ENCODE measurements around the gene CUL3. TPM values are rescaled to one million over a fixed set of nuclear protein-coding genes. Genes with fewer than 3 reads are reported as not detected.
A peak's percentile ranks its signal among the peaks of the same experiment; 100 is the strongest.

CUL3 gene
- total RNA-seq, 1 donor from 2014 or later = 95.5 TPM

DNA sequence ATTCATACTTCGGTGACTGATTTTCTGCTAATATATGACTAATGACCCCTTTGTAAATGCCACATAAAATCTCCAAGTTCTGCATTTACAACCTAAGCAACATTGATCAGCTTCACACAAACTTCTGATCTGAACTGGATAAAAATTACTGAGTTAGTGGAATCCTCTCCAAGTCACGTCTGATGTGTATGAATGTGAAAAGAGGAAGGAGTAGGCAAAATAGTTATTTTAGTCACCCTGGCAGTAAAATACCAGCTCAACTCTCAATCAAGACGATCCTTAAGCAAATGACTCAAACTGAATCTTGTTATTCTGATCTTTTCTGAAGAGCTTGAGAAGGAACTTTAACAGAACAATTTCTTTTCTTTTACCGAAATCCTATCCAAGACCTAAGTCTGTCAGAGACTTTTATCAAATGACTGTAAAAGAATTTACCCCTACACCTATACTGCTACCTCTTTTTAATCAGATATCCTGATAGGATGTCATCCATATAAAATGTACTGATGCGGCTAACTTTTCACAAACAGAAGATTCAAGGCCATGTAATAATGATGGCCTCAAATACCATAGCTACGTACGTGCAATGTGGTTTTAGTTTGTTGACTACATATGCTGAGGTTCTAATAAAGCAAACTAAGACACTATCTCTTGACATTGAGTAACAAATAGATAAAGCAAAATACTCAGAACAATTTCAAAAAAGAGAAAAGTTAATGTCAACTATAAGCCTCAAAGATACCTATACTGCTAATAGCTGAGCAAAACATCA, 23.7 kb downstream of the CUL3 start:
- Mint-ChIP-seq H3K27ac (ENCODE audit: unreplicated experiment) (no peak overlapping the region), H3K4me3 (ENCODE audit: unreplicated experiment) (no peak overlapping the region), H3K4me1 (ENCODE audit: low read depth, unreplicated experiment) (peaks cover 6% of the 10 kb centered on the region), H3K36me3 (ENCODE audit: low read depth, unreplicated experiment) (peaks cover 8% of the 10 kb centered on the region), H3K9me3 (ENCODE audit: unreplicated experiment) (no peaks in the 10 kb centered on the region), H3K27me3 (ENCODE audit: low read depth, unreplicated experiment) (no peaks in the 10 kb centered on the region)
- no peaks in the 10 kb centered on the region for H3K36me3 ChIP-seq (ENCODE audit: insufficient read depth, low read length)
- H3K4me1 ChIP-seq (ENCODE audit: insufficient read depth, low read length) = no peaks in the 10 kb centered on the region
- no peak overlapping the region for H3K4me2 ChIP-seq (ENCODE audit: low read length)
- no peaks in the 10 kb centered on the region for H3K9me3 ChIP-seq (ENCODE audit: insufficient read depth, low read depth, low read length)
- DNase-seq (ENCODE audit: low read depth) (no peak), FAIRE-seq (peak; percentile 54)
- H3K4me3 ChIP-seq (ENCODE audit: insufficient read depth, low read depth, low read length) = no peak overlapping the region
- peaks cover 84% of the 10 kb centered on the region for H4K20me1 ChIP-seq (ENCODE audit: insufficient read depth, low read length)
- no peak overlapping the region for H3K27ac ChIP-seq (ENCODE audit: low read depth, low read length)
- no peak overlapping the region for H2AFZ ChIP-seq (ENCODE audit: low read depth, low read length)
- peaks cover 99% of the 10 kb centered on the region for H3K79me2 ChIP-seq (ENCODE audit: insufficient read depth, low read length)
- H3K9ac ChIP-seq (ENCODE audit: low read length) = no peak overlapping the region
- TF ChIP-seq, protein P1, sequence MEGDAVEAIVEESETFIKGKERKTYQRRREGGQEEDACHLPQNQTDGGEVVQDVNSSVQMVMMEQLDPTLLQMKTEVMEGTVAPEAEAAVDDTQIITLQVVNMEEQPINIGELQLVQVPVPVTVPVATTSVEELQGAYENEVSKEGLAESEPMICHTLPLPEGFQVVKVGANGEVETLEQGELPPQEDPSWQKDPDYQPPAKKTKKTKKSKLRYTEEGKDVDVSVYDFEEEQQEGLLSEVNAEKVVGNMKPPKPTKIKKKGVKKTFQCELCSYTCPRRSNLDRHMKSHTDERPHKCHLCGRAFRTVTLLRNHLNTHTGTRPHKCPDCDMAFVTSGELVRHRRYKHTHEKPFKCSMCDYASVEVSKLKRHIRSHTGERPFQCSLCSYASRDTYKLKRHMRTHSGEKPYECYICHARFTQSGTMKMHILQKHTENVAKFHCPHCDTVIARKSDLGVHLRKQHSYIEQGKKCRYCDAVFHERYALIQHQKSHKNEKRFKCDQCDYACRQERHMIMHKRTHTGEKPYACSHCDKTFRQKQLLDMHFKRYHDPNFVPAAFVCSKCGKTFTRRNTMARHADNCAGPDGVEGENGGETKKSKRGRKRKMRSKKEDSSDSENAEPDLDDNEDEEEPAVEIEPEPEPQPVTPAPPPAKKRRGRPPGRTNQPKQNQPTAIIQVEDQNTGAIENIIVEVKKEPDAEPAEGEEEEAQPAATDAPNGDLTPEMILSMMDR (IDR thresholded peaks at IDR 0.05; ENCODE audit: insufficient read depth, low read depth, low read length) = no peak
- TF ChIP-seq EZH2 (IDR thresholded peaks at IDR 0.05; ENCODE audit: insufficient read depth, low read length) = no peak
- no peaks in the 10 kb centered on the region for H3K27me3 ChIP-seq (ENCODE audit: insufficient read depth, low read length)

DNA sequence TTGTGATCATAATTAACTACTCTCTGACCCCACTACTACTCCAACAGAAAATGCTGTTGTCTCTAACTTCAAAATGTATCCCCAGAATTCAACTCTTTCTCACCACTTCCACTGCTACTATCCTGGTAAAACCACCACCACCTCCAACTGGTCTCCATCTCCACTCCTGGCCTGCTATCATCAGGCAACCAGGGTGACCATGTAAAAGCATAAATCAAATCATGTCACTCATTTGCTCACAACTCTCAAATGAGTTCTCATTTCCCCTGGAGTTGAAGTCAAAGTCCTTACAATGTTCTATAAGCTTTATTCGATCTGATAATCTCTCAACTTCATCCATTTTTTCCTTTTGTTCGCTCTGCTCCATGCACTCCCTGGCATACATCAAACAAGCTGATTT, 24.6 kb downstream of the CUL3 start:
- H3K9me3 Mint-ChIP-seq (ENCODE audit: unreplicated experiment) = no peaks in the 10 kb centered on the region
- no peak overlapping the region for H3K4me3 ChIP-seq (ENCODE audit: insufficient read depth, low read depth, low read length)
- TF ChIP-seq EZH2 (IDR thresholded peaks at IDR 0.05; ENCODE audit: insufficient read depth, low read length) = no peak
- TF ChIP-seq, protein P1 (IDR thresholded peaks at IDR 0.05; ENCODE audit: insufficient read depth, low read depth, low read length) = no peak
- H3K27me3 ChIP-seq (ENCODE audit: insufficient read depth, low read length) = no peaks in the 10 kb centered on the region
- H3K4me3 Mint-ChIP-seq (ENCODE audit: unreplicated experiment) = no peak overlapping the region
- peaks cover 99% of the 10 kb centered on the region for H3K79me2 ChIP-seq (ENCODE audit: insufficient read depth, low read length)
- no peaks in the 10 kb centered on the region for H3K36me3 ChIP-seq (ENCODE audit: insufficient read depth, low read length)
- peaks cover 2% of the 10 kb centered on the region for H3K36me3 Mint-ChIP-seq (ENCODE audit: low read depth, unreplicated experiment)
- H2AFZ ChIP-seq (ENCODE audit: low read depth, low read length) = no peak overlapping the region
- peaks cover 84% of the 10 kb centered on the region for H4K20me1 ChIP-seq (ENCODE audit: insufficient read depth, low read length)
- no peak for FAIRE-seq
- H3K4me2 ChIP-seq (ENCODE audit: low read length) = no peak overlapping the region
- H3K9me3 ChIP-seq (ENCODE audit: insufficient read depth, low read depth, low read length) = no peaks in the 10 kb centered on the region
- no peaks in the 10 kb centered on the region for H3K4me1 ChIP-seq (ENCODE audit: insufficient read depth, low read length)
- H3K27me3 Mint-ChIP-seq (ENCODE audit: low read depth, unreplicated experiment) = no peaks in the 10 kb centered on the region
- no peak overlapping the region for H3K27ac ChIP-seq (ENCODE audit: low read depth, low read length)
- H3K4me1 Mint-ChIP-seq (ENCODE audit: low read depth, unreplicated experiment) = peaks cover 14% of the 10 kb centered on the region
- no peak overlapping the region for H3K27ac Mint-ChIP-seq (ENCODE audit: unreplicated experiment)
- no peak overlapping the region for H3K9ac ChIP-seq (ENCODE audit: low read length)
- no peak for DNase-seq (ENCODE audit: low read depth)

DNA sequence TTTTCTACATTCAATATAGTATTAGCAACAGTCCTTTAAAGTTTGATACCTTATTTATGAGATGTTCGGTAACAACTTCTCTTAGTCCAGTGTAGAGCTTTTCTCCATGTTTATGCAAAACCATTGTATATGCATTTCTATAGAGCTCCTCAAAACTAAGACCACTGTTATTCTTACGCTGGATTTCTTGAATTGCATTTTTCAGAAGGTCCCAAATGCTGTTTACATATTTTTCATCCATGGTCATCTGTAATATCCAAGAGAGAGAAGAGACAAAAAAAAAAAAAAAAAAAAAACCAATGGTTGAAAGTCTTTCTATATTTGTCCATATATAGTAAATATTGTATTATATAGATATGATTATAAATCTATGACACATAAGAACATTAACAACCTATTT, 27.6 kb downstream of the CUL3 start:
- no peak for DNase-seq (ENCODE audit: low read depth)
- Histone ChIP-seq H4K20me1 (ENCODE audit: insufficient read depth, low read length) (peaks cover 82% of the 10 kb centered on the region), H3K4me2 (ENCODE audit: low read length) (no peak overlapping the region), H3K79me2 (ENCODE audit: insufficient read depth, low read length) (peaks cover 99% of the 10 kb centered on the region), H3K9ac (ENCODE audit: low read length) (no peak overlapping the region), H2AFZ (ENCODE audit: low read depth, low read length) (no peak overlapping the region), H3K9me3 (ENCODE audit: insufficient read depth, low read depth, low read length) (no peaks in the 10 kb centered on the region), H3K27me3 (ENCODE audit: insufficient read depth, low read length) (no peaks in the 10 kb centered on the region), H3K27ac (ENCODE audit: low read depth, low read length) (no peak overlapping the region), H3K36me3 (ENCODE audit: insufficient read depth, low read length) (peaks cover 3% of the 10 kb centered on the region), H3K4me1 (ENCODE audit: insufficient read depth, low read length) (no peaks in the 10 kb centered on the region), H3K4me3 (ENCODE audit: insufficient read depth, low read depth, low read length) (no peak overlapping the region)
- Mint-ChIP-seq H3K27me3 (ENCODE audit: low read depth, unreplicated experiment) (no peaks in the 10 kb centered on the region), H3K4me3 (ENCODE audit: unreplicated experiment) (no peak overlapping the region), H3K9me3 (ENCODE audit: unreplicated experiment) (no peaks in the 10 kb centered on the region), H3K4me1 (ENCODE audit: low read depth, unreplicated experiment) (peaks cover 11% of the 10 kb centered on the region), H3K36me3 (ENCODE audit: low read depth, unreplicated experiment) (peaks cover 6% of the 10 kb centered on the region), H3K27ac (ENCODE audit: unreplicated experiment) (no peak overlapping the region)
- TF ChIP-seq EZH2 (IDR thresholded peaks at IDR 0.05; ENCODE audit: insufficient read depth, low read length) = no peak
- TF ChIP-seq, protein P1 (IDR thresholded peaks at IDR 0.05; ENCODE audit: insufficient read depth, low read depth, low read length) = no peak
- no peak for FAIRE-seq

Data from astrocyte (in vitro differentiated cells and primary cell).